ENCODE data around the gene CPA1.

Gene CPA1

GRCh38 chr7:130426564-130426963 is 46.3 kb downstream of the CPA1 start:
- no peak for DNase-seq (ENCODE audit: low read depth)

GRCh38 chr7:130429019-130429418 is 48.7 kb downstream of the CPA1 start:
- no peak for DNase-seq (ENCODE audit: low read depth)

GRCh38 chr7:130430115-130430514 is 49.8 kb downstream of the CPA1 start:
- DNase-seq (ENCODE audit: low read depth), result no peak

GRCh38 chr7:130430841-130431666 is 50.8 kb downstream of the CPA1 start:
- no peak for DNase-seq (ENCODE audit: low read depth)

- DNase-seq (ENCODE audit: low read depth), result no peak
Observed at GRCh38 chr7:130432886-130433285, 52.6 kb downstream of the CPA1 start.

- no peak for DNase-seq (ENCODE audit: low read depth)
Observed at GRCh38 chr7:130433301-130433700, 53.0 kb downstream of the CPA1 start.

GRCh38 chr7:130435311-130435854 is 55.1 kb downstream of the CPA1 start:
- no peak for DNase-seq (ENCODE audit: low read depth)

GRCh38 chr7:130436253-130436652 is 56.0 kb downstream of the CPA1 start:
- DNase-seq (ENCODE audit: low read depth), result no peak
